GM18873 (cell line): ENCODE data around the gene GRM4.
"Not testable (repeated sequence)": the region's sequence is repeated elsewhere in the genome, so short reads cannot be mapped to it uniquely, and the experiment has no call there.

Experiments
- ATAC-seq: cut with Tn5 transposase; IDR thresholded peaks from one replicate; pipeline ENCODE4 v1.9.1; 2021; ENCODE audit warnings: mild to moderate bottlenecking, moderate library complexity, moderate number of reproducible peaks; ENCODE audit not compliant: unreplicated experiment, low FRiP score

Gene GRM4

GRCh38 chr6:34146021-34146782, at the start of gene GRM4:
Gene GRM4, minus strand, starts transcription at chr6:34146087. Its CDS starts 12,591 bp downstream, at chr6:34133496.
- no peak for ATAC-seq

GRCh38 chr6:34194772-34195171, 48.9 kb upstream of the GRM4 start:
- no peak for ATAC-seq

- no peak for ATAC-seq
Observed at GRCh38 chr6:34190504-34191122, 44.7 kb upstream of the GRM4 start.

GRCh38 chr6:34189806-34190503, 44.1 kb upstream of the GRM4 start:
- no peak for ATAC-seq

- ATAC-seq = not testable (repeated sequence)
Observed at GRCh38 chr6:34184726-34185125, 38.8 kb upstream of the GRM4 start.

GRCh38 chr6:34182751-34183531, 37.1 kb upstream of the GRM4 start:
- no peak for ATAC-seq

GRCh38 chr6:34181908-34182307, 36.0 kb upstream of the GRM4 start:
- ATAC-seq = no peak

- ATAC-seq = no peak
Observed at GRCh38 chr6:34179106-34179720, 33.3 kb upstream of the GRM4 start.

GRCh38 chr6:34178357-34179105, 32.6 kb upstream of the GRM4 start:
- ATAC-seq = no peak

GRCh38 chr6:34177181-34177591, 31.3 kb upstream of the GRM4 start:
- no peak for ATAC-seq

- ATAC-seq = no peak
Observed at GRCh38 chr6:34176261-34177031, 30.6 kb upstream of the GRM4 start.

- no peak for ATAC-seq
Observed at GRCh38 chr6:34174846-34175399, 29.0 kb upstream of the GRM4 start.

- no peak for ATAC-seq
Observed at GRCh38 chr6:34172961-34173775, 27.3 kb upstream of the GRM4 start.

- no peak for ATAC-seq
Observed at GRCh38 chr6:34170346-34170745, 24.5 kb upstream of the GRM4 start.

- no peak for ATAC-seq
Observed at GRCh38 chr6:34169897-34170296, 24.0 kb upstream of the GRM4 start.

- no peak for ATAC-seq
Observed at GRCh38 chr6:34161857-34162515, 16.1 kb upstream of the GRM4 start.

GRCh38 chr6:34159844-34160243, 14.0 kb upstream of the GRM4 start:
- no peak for ATAC-seq
